Measurements from ENCODE around the gene GLRX5. TPM values are rescaled to one million over a fixed set of nuclear protein-coding genes. Genes with fewer than 3 reads are reported as not detected.
"Not testable (repeated sequence)": the region's sequence is repeated elsewhere in the genome, so short reads cannot be mapped to it uniquely, and the experiment has no call there.

The GLRX5 gene
- total RNA-seq, 2 donors from 2014 or later = 21.5 to 49.1 TPM

DNA sequence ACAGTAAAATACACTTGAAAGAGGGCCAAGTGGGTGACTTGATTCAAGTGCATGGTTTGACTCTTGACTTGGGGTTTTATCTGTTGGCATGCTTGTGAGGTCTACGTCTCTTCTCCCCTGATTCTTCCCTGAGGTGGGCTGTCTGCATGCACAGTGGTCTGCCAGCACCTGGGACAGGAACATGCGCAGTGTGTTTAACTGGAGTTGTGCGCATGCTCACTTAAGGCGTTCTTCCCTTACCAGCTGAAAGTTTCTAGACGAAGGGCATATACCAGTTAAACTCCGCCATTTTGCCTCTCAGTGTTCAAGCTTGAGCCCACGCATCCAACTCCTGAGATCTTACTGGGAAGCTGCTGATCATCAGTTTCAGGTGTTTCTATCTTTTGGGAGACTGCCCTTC is 38.5 kb downstream of the GLRX5 start:
- Histone ChIP-seq H3K36me3 (replicated peaks in 1 of 2; ENCODE audit: insufficient read depth in 1 of 2, low read depth in 2 of 2) (no peaks in the 10 kb centered on the region), H3K4me1 (no peaks in the 10 kb centered on the region), H3K27me3 (no peaks in the 10 kb centered on the region), H3K4me3 (no peak overlapping the region), H3K9me3 (no peaks in the 10 kb centered on the region), H3K27ac (no peak overlapping the region)
- no peak for DNase-seq
- no peak for ATAC-seq
- intact Hi-C loops (cut with DNase I) = no loop called here
- TF ChIP-seq, protein P1, sequence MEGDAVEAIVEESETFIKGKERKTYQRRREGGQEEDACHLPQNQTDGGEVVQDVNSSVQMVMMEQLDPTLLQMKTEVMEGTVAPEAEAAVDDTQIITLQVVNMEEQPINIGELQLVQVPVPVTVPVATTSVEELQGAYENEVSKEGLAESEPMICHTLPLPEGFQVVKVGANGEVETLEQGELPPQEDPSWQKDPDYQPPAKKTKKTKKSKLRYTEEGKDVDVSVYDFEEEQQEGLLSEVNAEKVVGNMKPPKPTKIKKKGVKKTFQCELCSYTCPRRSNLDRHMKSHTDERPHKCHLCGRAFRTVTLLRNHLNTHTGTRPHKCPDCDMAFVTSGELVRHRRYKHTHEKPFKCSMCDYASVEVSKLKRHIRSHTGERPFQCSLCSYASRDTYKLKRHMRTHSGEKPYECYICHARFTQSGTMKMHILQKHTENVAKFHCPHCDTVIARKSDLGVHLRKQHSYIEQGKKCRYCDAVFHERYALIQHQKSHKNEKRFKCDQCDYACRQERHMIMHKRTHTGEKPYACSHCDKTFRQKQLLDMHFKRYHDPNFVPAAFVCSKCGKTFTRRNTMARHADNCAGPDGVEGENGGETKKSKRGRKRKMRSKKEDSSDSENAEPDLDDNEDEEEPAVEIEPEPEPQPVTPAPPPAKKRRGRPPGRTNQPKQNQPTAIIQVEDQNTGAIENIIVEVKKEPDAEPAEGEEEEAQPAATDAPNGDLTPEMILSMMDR (IDR thresholded peaks at IDR 0.05) = no peak
- no peak for TF ChIP-seq POLR2A (IDR thresholded peaks at IDR 0.05)
- 90 to 93% methylated on average over 7 of the region's 7 CpGs for WGBS, 2 donors

- ATAC-seq = no peak
- TF ChIP-seq, protein P1 (IDR thresholded peaks at IDR 0.05) = no peak
- no peak for TF ChIP-seq POLR2A (IDR thresholded peaks at IDR 0.05)
- intact Hi-C loops (cut with DNase I) = no loop called here
Measured at GRCh38 chr14:95575840-95576473, 41.1 kb downstream of the GLRX5 start.

DNA sequence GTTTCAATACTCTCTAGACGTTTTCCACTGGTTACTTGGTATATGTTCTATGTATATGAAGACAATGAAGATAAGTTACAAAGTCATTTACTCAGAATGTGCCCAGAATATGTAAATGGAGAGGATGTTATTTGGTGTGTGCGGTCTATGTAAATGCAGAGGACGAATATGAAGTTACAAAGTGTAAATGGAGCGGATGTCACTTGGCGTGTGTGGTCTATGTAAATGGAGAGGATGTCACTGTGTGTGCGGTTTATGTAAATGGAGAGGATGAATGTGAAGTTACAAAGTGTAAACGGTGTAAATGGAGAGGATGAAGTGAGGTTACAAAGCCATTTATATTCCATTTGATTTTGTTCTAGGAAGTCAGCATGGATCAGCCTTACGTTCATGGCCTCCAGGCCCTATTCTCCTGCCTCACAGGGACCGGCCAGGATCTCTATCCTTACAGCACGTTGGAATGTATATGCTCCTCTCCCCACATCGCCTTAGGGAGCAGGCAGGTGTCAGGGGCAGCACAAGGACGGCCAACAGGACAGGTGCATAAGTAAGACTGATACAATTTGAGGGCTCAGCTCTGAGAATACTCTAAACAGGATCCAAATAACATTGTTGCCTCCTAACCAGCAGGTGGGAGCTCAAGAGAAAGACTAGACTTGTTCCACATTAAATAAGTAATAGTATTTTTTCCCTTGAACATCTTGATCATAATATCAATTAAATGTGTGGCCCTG is 42.4 kb downstream of the GLRX5 start:
- Histone ChIP-seq H3K9me3 (no peaks in the 10 kb centered on the region), H3K4me1 (no peaks in the 10 kb centered on the region), H3K27me3 (no peaks in the 10 kb centered on the region), H3K4me3 (no peak overlapping the region), H3K27ac (no peak overlapping the region), H3K36me3 (replicated peaks in 1 of 2; ENCODE audit: insufficient read depth in 1 of 2, low read depth in 2 of 2) (no peaks in the 10 kb centered on the region)
- WGBS, 2 donors = 78 to 81% methylated on average over 12 of the region's 12 CpGs
- ATAC-seq (no peak), DNase-seq (no peak)
- TF ChIP-seq, protein P1 (IDR thresholded peaks at IDR 0.05) = no peak
- TF ChIP-seq POLR2A (IDR thresholded peaks at IDR 0.05) = no peak
- intact Hi-C loops (cut with DNase I) = no loop called here

More at GRCh38 chr14:95575840-95576473, 41.1 kb downstream of the GLRX5 start:
- Histone ChIP-seq H3K4me3 (no peak overlapping the region), H3K9me3 (no peaks in the 10 kb centered on the region), H3K27me3 (no peaks in the 10 kb centered on the region), H3K27ac (no peak overlapping the region), H3K4me1 (no peaks in the 10 kb centered on the region), H3K36me3 (replicated peaks in 1 of 2; ENCODE audit: insufficient read depth in 1 of 2, low read depth in 2 of 2) (no peaks in the 10 kb centered on the region)
- 56% methylated on average over 3 of the region's 3 CpGs for WGBS, 2 donors
- no peak for DNase-seq

DNA sequence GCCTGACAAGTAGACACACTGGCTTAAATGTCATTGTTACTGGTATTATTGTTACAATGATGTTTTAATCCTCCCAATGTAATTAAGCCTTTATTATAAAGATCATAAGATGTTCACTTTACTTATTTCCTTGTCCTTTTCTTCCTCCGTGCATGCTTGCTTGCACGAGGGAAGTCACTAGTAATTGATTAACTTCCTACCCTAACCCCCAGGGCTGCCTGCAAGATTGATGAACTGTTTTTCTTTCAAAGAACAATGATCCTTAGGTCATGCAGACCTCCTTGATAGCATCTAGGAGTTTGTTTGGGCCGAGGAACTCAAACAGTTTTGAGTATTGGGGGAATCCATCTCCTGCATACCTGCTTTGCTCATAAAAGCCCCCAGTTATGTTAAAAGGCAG is 43.0 kb downstream of the GLRX5 start:
- ATAC-seq = no peak
- H3K4me1 ChIP-seq = no peaks in the 10 kb centered on the region
- no peaks in the 10 kb centered on the region for H3K36me3 ChIP-seq (replicated peaks in 1 of 2; ENCODE audit: insufficient read depth in 1 of 2, low read depth in 2 of 2)
- WGBS, 2 donors = 9 to 12% methylated on average over 3 of the region's 3 CpGs
- H3K27ac ChIP-seq = no peak overlapping the region
- TF ChIP-seq, protein P1 (IDR thresholded peaks at IDR 0.05) = no peak
- no peak for TF ChIP-seq POLR2A (IDR thresholded peaks at IDR 0.05)
- H3K4me3 ChIP-seq = no peak overlapping the region
- DNase-seq = no peak
- H3K27me3 ChIP-seq = no peaks in the 10 kb centered on the region
- intact Hi-C loops (cut with DNase I) = no loop called here
- no peaks in the 10 kb centered on the region for H3K9me3 ChIP-seq

DNA sequence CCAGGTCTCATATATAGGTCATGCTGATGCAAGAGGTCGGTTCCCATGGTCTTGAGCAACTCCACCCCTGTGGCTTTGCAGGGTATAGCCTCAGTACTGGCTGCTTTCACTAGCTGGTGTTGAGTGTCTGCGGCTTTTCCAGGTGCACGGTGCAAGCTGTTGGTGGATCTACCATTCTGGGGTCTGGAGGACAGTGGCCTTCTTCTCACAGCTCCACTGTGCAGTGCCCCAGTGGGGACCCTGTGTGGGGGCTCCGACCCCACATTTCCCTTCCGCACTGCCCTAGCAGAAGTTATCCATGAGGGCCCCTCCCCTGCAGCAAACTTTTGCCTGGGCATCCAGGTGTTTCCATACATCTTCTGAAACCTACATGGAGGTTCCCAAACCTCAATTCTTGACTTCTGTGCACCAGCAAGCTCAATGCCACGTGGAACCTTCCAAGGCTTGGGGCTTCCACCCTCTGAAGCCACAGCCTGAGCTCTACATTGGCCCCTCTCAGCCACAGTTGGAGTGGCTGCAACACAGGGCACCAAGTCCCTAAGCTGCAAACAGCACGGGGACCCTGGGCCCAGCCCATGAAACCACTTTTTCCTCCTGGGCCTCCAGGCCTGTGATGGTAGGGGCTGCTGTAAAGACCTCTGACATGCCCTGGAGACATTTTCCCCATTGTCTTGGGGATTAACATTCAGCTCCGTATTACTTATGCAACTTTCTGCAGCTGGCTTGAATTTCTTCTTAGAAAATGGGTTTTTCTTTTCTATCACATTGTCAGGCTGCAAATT is 49.2 kb downstream of the GLRX5 start:
- H3K36me3 ChIP-seq (replicated peaks in 1 of 2; ENCODE audit: insufficient read depth in 1 of 2, low read depth in 2 of 2); ATAC-seq; H3K9me3 ChIP-seq; H3K4me3 ChIP-seq; H3K27ac ChIP-seq; intact Hi-C loops (cut with DNase I); H3K4me1 ChIP-seq; DNase-seq; H3K27me3 ChIP-seq: not testable (repeated sequence)
- 83 to 94% methylated on average over 7 to 8 of the region's 8 CpGs for WGBS, 2 donors
